Neural cell (in vitro differentiated cells): Measurements from ENCODE around the gene PLCB1.

Experiments used
- CTCF ChIP-seq: fragments of 450-650 bp; IDR thresholded peaks from 2 replicates; pipeline ENCODE4 v1.5.1; 2014; ENCODE audit warnings: antibody characterized with exemption, mild to moderate bottlenecking, moderate library complexity; ENCODE audit not compliant: poor library complexity, severe bottlenecking
- EZH2 ChIP-seq: fragments of 200-600, 300-800 bp; shearing (Covaris generic), sonication (generic); IDR thresholded peaks from 2 replicates; pipeline ENCODE4 v1.6.1; 2014; ENCODE audit warnings: antibody characterized with exemption, low read length, borderline replicate concordance, mild to moderate bottlenecking; ENCODE audit not compliant: insufficient read depth, poor library complexity, severe bottlenecking
- MXI1 ChIP-seq: fragments of 450-650 bp; conservative IDR thresholded peaks from 2 replicates; pipeline ENCODE4 v1.6.1; 2014; ENCODE audit warnings: antibody characterized with exemption, mild to moderate bottlenecking; ENCODE audit not compliant: poor library complexity, severe bottlenecking
- POLR2AphosphoS5 ChIP-seq: IDR thresholded peaks from 2 replicates; pipeline ENCODE4 v1.6.1; 2012
- REST ChIP-seq: IDR thresholded peaks from 2 replicates; pipeline ENCODE4 v1.6.1; 2012; ENCODE audit warnings: borderline replicate concordance

- TF ChIP-seq CTCF (no peak), MXI1 (no peak), EZH2 (no peak), REST (no peak), POLR2AphosphoS5 (no peak)
These were observed 526.0 kb downstream of the PLCB1 start for GRCh38 chr20:8658103-8658502.
